SK-N-SH (cell line): Measurements from ENCODE around the gene TBL1XR1.

Experiments used
- CTCF ChIP-seq: fragments of 200-600 bp; sonication (generic); IDR thresholded peaks from 2 replicates; pipeline ENCODE4 v1.6.1; 2017; ENCODE audit warnings: antibody characterized with exemption, mild to moderate bottlenecking, moderate library complexity
- POLR2AphosphoS5 ChIP-seq: IDR thresholded peaks from 2 replicates; pipeline ENCODE4 v1.6.1; 2012; ENCODE audit warnings: low read depth, low read length
- TEAD4 ChIP-seq: IDR thresholded peaks from 2 replicates; pipeline ENCODE4 v1.4.0; 2012; ENCODE audit warnings: mild to moderate bottlenecking, borderline replicate concordance; ENCODE audit not compliant: insufficient read depth

- TF ChIP-seq POLR2AphosphoS5 (no peak), CTCF (no peak), TEAD4 (no peak)
Observed at GRCh38 chr3:176976586-176976985, 220.7 kb downstream of the TBL1XR1 start.
